NK-92 treated with Interleukin-12 subunit alpha and Interleukin-12 subunit beta, amount 100 ng/mL, for 24 hours (cell line): ENCODE data around the gene MAP3K5.
"Not testable (repeated sequence)": the region's sequence is repeated elsewhere in the genome, so short reads cannot be mapped to it uniquely, and the experiment has no call there.

Experiments used
- DNase-seq: peaks from one replicate; lab custom pipeline; 2025; lab: John Stamatoyannopoulos, UW

The MAP3K5 gene

GRCh38 chr6:136773473-136773796 is 18.8 kb downstream of the MAP3K5 start:
- no peak for DNase-seq

GRCh38 chr6:136772685-136773472 is 19.4 kb downstream of the MAP3K5 start:
- DNase-seq = no peak

GRCh38 chr6:136771306-136771705 is 21.0 kb downstream of the MAP3K5 start:
- no peak for DNase-seq

GRCh38 chr6:136769759-136770158 is 22.5 kb downstream of the MAP3K5 start:
- DNase-seq = no peak

- DNase-seq = no peak
Observed at GRCh38 chr6:136769124-136769523, 23.2 kb downstream of the MAP3K5 start.

- no peak for DNase-seq
Observed at GRCh38 chr6:136767570-136768309, 24.5 kb downstream of the MAP3K5 start.

- no peak for DNase-seq
Observed at GRCh38 chr6:136767103-136767502, 25.2 kb downstream of the MAP3K5 start.

GRCh38 chr6:136766274-136766673 is 26.0 kb downstream of the MAP3K5 start:
- DNase-seq = no peak

GRCh38 chr6:136764517-136764993 is 27.7 kb downstream of the MAP3K5 start:
- no peak for DNase-seq

- DNase-seq = no peak
Observed at GRCh38 chr6:136763716-136764516, 28.4 kb downstream of the MAP3K5 start.

GRCh38 chr6:136763255-136763654 is 29.0 kb downstream of the MAP3K5 start:
- DNase-seq = no peak

GRCh38 chr6:136762022-136762975 is 30.0 kb downstream of the MAP3K5 start:
- no peak for DNase-seq

- no peak for DNase-seq
Observed at GRCh38 chr6:136761227-136761922, 30.9 kb downstream of the MAP3K5 start.

- DNase-seq = not testable (repeated sequence)
Observed at GRCh38 chr6:136760781-136761180, 31.5 kb downstream of the MAP3K5 start.

- no peak for DNase-seq
Observed at GRCh38 chr6:136757150-136757549, 35.1 kb downstream of the MAP3K5 start.

GRCh38 chr6:136754820-136755219 is 37.5 kb downstream of the MAP3K5 start:
- no peak for DNase-seq

GRCh38 chr6:136753624-136754023 is 38.7 kb downstream of the MAP3K5 start:
- DNase-seq = no peak

GRCh38 chr6:136752554-136752953 is 39.7 kb downstream of the MAP3K5 start:
- no peak for DNase-seq

- DNase-seq = no peak
Observed at GRCh38 chr6:136751991-136752390, 40.3 kb downstream of the MAP3K5 start.

- no peak for DNase-seq
Observed at GRCh38 chr6:136751522-136751956, 40.7 kb downstream of the MAP3K5 start.
